ENCODE results near the gene HDAC3.

GRCh38 chr5:141637123-141637766 is 596 bp upstream of the HDAC3 start:
- TF ChIP-seq, protein P1, sequence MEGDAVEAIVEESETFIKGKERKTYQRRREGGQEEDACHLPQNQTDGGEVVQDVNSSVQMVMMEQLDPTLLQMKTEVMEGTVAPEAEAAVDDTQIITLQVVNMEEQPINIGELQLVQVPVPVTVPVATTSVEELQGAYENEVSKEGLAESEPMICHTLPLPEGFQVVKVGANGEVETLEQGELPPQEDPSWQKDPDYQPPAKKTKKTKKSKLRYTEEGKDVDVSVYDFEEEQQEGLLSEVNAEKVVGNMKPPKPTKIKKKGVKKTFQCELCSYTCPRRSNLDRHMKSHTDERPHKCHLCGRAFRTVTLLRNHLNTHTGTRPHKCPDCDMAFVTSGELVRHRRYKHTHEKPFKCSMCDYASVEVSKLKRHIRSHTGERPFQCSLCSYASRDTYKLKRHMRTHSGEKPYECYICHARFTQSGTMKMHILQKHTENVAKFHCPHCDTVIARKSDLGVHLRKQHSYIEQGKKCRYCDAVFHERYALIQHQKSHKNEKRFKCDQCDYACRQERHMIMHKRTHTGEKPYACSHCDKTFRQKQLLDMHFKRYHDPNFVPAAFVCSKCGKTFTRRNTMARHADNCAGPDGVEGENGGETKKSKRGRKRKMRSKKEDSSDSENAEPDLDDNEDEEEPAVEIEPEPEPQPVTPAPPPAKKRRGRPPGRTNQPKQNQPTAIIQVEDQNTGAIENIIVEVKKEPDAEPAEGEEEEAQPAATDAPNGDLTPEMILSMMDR (IDR thresholded peaks at IDR 0.05; ENCODE audit: insufficient read depth, low read length) = no peak
- TF ChIP-seq POLR2AphosphoS5 (IDR thresholded peaks at IDR 0.05; ENCODE audit: low read depth) = no peak
